ENCODE results near the gene OLA1.

DNA sequence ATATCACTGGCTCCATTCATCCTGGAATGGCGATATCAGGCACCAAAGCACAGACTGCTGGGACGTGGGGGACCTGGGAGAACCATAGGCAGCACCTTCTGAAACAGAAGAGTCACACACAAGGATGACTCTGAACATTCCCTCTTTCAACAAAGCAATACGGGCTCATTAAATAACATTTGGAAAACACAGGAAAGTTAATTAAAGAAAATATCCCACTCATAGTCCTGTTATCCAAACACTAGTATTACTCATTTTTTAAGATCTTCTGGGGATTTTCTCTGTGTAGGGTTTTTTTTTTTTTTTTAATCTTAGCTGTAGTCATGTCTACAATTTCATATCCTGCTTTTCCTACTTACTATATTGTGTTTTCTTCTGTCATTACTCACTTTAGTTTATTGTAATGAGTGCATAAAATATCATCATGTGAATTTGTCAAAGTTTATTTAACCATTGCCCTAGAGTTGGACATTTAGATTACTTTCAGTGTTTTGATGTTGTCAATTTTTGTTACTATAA, 213.2 kb downstream of the OLA1 start:
- TF ChIP-seq, protein P1, sequence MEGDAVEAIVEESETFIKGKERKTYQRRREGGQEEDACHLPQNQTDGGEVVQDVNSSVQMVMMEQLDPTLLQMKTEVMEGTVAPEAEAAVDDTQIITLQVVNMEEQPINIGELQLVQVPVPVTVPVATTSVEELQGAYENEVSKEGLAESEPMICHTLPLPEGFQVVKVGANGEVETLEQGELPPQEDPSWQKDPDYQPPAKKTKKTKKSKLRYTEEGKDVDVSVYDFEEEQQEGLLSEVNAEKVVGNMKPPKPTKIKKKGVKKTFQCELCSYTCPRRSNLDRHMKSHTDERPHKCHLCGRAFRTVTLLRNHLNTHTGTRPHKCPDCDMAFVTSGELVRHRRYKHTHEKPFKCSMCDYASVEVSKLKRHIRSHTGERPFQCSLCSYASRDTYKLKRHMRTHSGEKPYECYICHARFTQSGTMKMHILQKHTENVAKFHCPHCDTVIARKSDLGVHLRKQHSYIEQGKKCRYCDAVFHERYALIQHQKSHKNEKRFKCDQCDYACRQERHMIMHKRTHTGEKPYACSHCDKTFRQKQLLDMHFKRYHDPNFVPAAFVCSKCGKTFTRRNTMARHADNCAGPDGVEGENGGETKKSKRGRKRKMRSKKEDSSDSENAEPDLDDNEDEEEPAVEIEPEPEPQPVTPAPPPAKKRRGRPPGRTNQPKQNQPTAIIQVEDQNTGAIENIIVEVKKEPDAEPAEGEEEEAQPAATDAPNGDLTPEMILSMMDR (IDR thresholded peaks at IDR 0.05), result no peak
- TF ChIP-seq EZH2 (IDR thresholded peaks at IDR 0.05), result no peak

Measured in neural progenitor cell (in vitro differentiated cells).